Mononuclear cell (primary cell): Measurements from ENCODE around the gene OMP. TPM values are rescaled to one million over a fixed set of nuclear protein-coding genes. Genes with fewer than 3 reads are reported as not detected.

Experiments
- H3K27me3 ChIP-seq: 2 replicates; pipeline ENCODE4 v1.6.0; 2011; ENCODE audit warnings: low read length, control low read depth; ENCODE audit not compliant: insufficient read depth
- H3K4me1 ChIP-seq: 2 replicates; pipeline ENCODE4 v1.5.1; 2011; ENCODE audit warnings: mild to moderate bottlenecking, low read length, control low read depth; ENCODE audit not compliant: insufficient read depth
- H3K4me3 ChIP-seq: 2 replicates; pipeline ENCODE4 v1.5.1; 2011; ENCODE audit warnings: mild to moderate bottlenecking, low read length, moderate library complexity
- H3K9me3 ChIP-seq: 2 replicates; pipeline ENCODE4 v1.5.1; 2011; ENCODE audit warnings: low read depth, mild to moderate bottlenecking, control low read depth, low read length
- total RNA-seq: library from RNA; depleted of rRNA; stranded (reverse); fragments of >200 nt; gene quantifications from one replicate; pipeline ENCODE4 v1.2.3, GENCODE V29; 2012

OMP gene
- total RNA-seq, 1 donor: not detected

- Histone ChIP-seq H3K9me3 (no peaks in the 10 kb centered on the region), H3K27me3 (no peaks in the 10 kb centered on the region), H3K4me1 (peaks cover 22% of the 10 kb centered on the region), H3K4me3 (no peak overlapping the region)
These were observed 27.9 kb upstream of the OMP start for GRCh38 chr11:77074626-77075221.

GRCh38 chr11:77075425-77075905 is 27.2 kb upstream of the OMP start:
- Histone ChIP-seq H3K9me3 (no peaks in the 10 kb centered on the region), H3K4me1 (peaks cover 22% of the 10 kb centered on the region), H3K27me3 (no peaks in the 10 kb centered on the region), H3K4me3 (no peak overlapping the region)

GRCh38 chr11:77079666-77080065 is 23.0 kb upstream of the OMP start:
- H3K9me3 ChIP-seq: no peaks in the 10 kb centered on the region
- H3K4me3 ChIP-seq: no peak overlapping the region
- peaks cover 17% of the 10 kb centered on the region for H3K4me1 ChIP-seq
- no peaks in the 10 kb centered on the region for H3K27me3 ChIP-seq

GRCh38 chr11:77080643-77081210 is 21.9 kb upstream of the OMP start:
- no peak overlapping the region for H3K4me3 ChIP-seq
- peaks cover 17% of the 10 kb centered on the region for H3K4me1 ChIP-seq
- no peaks in the 10 kb centered on the region for H3K27me3 ChIP-seq
- no peaks in the 10 kb centered on the region for H3K9me3 ChIP-seq

- Histone ChIP-seq H3K4me3 (no peak overlapping the region), H3K9me3 (no peaks in the 10 kb centered on the region), H3K27me3 (no peaks in the 10 kb centered on the region), H3K4me1 (peaks cover 17% of the 10 kb centered on the region)
These were observed 21.2 kb upstream of the OMP start for GRCh38 chr11:77081381-77081851.

GRCh38 chr11:77081976-77082836 is 20.4 kb upstream of the OMP start:
- peaks cover 17% of the 10 kb centered on the region for H3K4me1 ChIP-seq
- H3K27me3 ChIP-seq: no peaks in the 10 kb centered on the region
- no peak overlapping the region for H3K4me3 ChIP-seq
- no peaks in the 10 kb centered on the region for H3K9me3 ChIP-seq

- no peak overlapping the region for H3K4me3 ChIP-seq
- no peaks in the 10 kb centered on the region for H3K27me3 ChIP-seq
- H3K9me3 ChIP-seq: no peaks in the 10 kb centered on the region
- peaks cover 17% of the 10 kb centered on the region for H3K4me1 ChIP-seq
These were observed 19.6 kb upstream of the OMP start for GRCh38 chr11:77082838-77083565.

- Histone ChIP-seq H3K4me3 (no peak overlapping the region), H3K9me3 (no peaks in the 10 kb centered on the region), H3K4me1 (peaks cover 17% of the 10 kb centered on the region), H3K27me3 (no peaks in the 10 kb centered on the region)
These were observed 18.9 kb upstream of the OMP start for GRCh38 chr11:77083566-77084245.

GRCh38 chr11:77084581-77085191 is 18.0 kb upstream of the OMP start:
- no peak overlapping the region for H3K4me3 ChIP-seq

GRCh38 chr11:77085652-77086051 is 17.0 kb upstream of the OMP start:
- H3K9me3 ChIP-seq: no peaks in the 10 kb centered on the region
- H3K4me3 ChIP-seq: no peak overlapping the region
- peaks cover 17% of the 10 kb centered on the region for H3K4me1 ChIP-seq
- H3K27me3 ChIP-seq: no peaks in the 10 kb centered on the region

More at GRCh38 chr11:77084581-77085191, 18.0 kb upstream of the OMP start:
- Histone ChIP-seq H3K9me3 (no peaks in the 10 kb centered on the region), H3K4me1 (peaks cover 17% of the 10 kb centered on the region), H3K27me3 (no peaks in the 10 kb centered on the region)

GRCh38 chr11:77086521-77087472 is 15.8 kb upstream of the OMP start:
- Histone ChIP-seq H3K4me1 (peaks cover 17% of the 10 kb centered on the region), H3K4me3 (no peak overlapping the region), H3K27me3 (no peaks in the 10 kb centered on the region), H3K9me3 (no peaks in the 10 kb centered on the region)

- Histone ChIP-seq H3K4me3 (no peak overlapping the region), H3K27me3 (no peaks in the 10 kb centered on the region), H3K9me3 (no peaks in the 10 kb centered on the region), H3K4me1 (peaks cover 7% of the 10 kb centered on the region)
These were observed 14.9 kb upstream of the OMP start for GRCh38 chr11:77087723-77088225.
